HL-60/S4 treated with phorbol 12-myristate 13-acetate at 8.2 ng/mL for 4 days and 3 days (cell line): ENCODE data around the gene SUSD4.
"Not testable (repeated sequence)": the region's sequence is repeated elsewhere in the genome, so short reads cannot be mapped to it uniquely, and the experiment has no call there.

Experiments
- in situ Hi-C: fragments of 300-500 bp; cut with MboI; formaldehyde crosslinking; loops from 2 replicates; pipeline ENCODE4 v1.15.0; 2022; ENCODE audit warnings: low sequenced_read_pairs

The SUSD4 gene

DNA sequence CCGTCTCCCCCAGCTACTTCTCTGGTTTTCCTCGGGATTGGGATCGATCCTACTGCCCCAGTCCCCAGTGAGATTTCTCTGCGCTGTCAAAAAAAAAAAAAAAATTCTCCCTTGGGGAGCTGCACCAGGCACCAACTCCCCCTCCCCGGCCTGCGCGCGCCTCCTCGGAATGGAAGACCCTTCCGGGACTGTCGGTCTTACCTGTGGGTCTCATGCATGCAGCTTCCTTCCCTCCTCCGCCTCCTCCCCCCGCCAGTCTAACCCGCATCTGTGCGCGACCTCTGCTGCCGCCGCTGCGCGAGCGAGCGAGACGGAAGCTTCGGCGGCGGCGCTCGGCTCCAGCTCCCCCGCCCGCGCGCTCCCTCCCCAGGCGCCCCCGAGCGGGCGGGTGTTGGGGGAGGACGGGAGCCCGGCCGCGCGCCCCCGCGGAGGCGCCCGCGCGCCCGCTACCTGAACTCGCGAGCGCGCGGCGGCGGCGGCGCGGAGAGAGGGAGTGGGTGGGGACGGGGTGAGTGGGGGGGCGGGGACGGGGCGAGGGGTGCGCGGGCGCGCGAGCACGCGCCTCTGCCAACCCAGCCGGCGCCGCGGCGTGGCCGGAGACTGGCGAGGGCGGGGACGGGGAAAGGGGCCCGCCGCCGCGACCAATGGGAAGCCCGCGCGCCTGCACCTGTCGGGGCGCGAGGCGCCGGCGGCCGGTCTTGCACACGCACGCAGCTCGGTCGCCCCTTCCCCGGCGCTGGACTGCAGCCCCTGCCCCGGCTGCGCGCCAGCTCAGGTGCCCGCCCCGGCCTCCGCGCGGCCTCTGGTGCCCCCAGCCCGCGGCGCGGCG, at the start of gene SUSD4:
Gene SUSD4, minus strand, starts transcription at position 321 of the 829 bp plus-strand sequence. CDS start 751 bp downstream, outside the sequence.
- in situ Hi-C loops: no loop called here

DNA sequence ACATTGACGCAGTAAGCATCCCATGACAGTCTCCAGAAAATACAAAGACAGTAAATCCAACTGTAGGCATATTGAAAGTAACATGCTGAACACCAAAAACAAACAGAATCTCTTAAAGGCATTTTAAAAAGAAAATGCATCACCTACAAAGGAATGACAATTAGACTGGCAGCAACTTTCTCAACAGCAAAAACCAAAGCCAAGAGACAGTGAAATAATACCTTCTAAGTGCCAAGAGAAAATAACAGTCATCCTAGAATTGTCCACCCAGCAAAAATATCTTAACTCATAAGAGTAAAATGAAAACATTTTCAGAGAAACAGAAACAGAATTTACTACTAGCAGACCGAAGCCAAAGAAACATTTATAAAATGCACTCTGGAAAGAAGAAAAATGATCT, 49.2 kb upstream of the SUSD4 start:
- in situ Hi-C loops: no loop called here

DNA sequence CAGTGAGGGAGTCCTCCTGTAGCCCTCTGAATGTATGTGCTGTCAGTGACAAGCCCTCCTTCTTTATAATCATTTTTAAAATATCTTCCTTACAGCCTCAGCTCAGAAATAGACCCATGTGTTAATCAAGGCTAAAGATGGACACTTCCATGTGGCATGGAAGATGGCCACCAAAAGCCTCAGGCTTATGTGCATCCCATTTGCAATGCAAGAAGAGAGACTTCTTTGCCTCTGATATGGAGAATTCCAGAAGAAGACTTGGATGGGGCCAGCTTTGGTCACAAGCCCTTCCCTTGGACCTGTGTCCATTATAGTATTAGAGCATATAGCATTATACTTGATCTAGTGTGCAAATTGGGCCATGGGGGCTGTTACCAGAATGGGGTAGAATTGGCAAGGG, 47.7 kb upstream of the SUSD4 start:
- in situ Hi-C loops: no loop called here

DNA sequence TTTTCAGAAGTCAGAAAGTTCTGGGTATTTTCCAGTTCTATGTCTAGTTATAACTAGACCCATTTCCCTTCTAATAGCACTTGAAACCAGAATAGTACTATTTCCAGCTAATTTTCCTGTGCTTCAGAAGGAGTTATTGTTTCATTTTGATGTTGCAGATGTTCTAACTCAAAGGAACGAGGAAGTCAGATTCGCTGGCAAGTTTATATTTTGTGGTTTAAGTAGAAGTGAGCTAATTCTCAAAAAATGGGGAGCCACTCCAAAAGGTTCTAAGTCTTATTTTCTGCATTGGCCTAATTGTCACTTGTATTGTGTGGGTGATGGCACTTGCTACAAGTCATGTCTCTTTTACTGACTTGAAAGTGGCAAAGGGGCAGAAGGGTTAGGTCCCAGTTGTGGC, 47.3 kb upstream of the SUSD4 start:
- in situ Hi-C loops: no loop called here

DNA sequence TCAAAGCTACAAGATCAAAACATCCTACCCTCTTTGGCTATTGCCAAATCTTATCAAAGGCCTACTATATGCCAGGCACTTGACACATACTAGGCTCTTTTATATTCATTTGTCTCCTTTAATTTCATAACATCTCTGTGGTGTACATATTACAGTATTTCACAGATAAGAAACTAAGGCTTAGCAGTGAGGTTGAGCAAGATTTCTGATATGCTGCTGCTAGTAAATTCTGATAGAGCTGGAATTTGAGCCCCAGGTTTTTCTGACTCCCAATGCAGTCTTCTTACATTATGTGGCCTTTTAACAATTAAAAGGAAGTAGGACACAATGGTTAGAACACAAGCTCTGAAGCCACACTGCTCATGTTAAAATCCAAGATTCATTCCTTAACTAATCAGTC, 46.1 kb upstream of the SUSD4 start:
- in situ Hi-C loops: no loop called here

GRCh38 chr1:223405507-223405906, 41.5 kb upstream of the SUSD4 start:
- in situ Hi-C loops: no loop called here

- in situ Hi-C loops: no loop called here
Measured at GRCh38 chr1:223403184-223403815, 39.3 kb upstream of the SUSD4 start.

GRCh38 chr1:223402790-223403142, 38.8 kb upstream of the SUSD4 start:
- in situ Hi-C loops: no loop called here

GRCh38 chr1:223401873-223402789, 38.2 kb upstream of the SUSD4 start:
- in situ Hi-C loops: no loop called here

DNA sequence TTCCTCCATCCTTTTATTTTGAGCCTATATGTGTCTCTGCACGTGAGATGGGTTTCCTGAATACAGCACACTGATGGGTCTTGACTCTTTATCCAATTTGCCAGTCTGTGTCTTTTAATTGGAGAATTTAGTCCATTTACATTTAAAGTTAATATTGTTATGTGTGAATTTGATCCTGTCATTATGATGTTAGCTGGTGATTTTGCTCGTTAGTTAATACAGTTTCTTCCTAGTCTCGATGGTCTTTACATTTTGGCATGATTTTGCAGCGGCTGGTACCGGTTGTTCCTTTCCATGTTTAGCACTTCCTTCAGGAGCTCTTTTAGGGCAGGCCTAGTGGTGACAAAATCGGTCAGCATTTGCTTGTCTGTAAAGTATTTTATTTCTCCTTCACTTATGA, 35.4 kb upstream of the SUSD4 start:
- in situ Hi-C loops: not testable (repeated sequence)

GRCh38 chr1:223394706-223395105, 30.7 kb upstream of the SUSD4 start:
- in situ Hi-C loops: no loop called here

- in situ Hi-C loops: no loop called here
Measured at GRCh38 chr1:223394242-223394641, 30.3 kb upstream of the SUSD4 start.

DNA sequence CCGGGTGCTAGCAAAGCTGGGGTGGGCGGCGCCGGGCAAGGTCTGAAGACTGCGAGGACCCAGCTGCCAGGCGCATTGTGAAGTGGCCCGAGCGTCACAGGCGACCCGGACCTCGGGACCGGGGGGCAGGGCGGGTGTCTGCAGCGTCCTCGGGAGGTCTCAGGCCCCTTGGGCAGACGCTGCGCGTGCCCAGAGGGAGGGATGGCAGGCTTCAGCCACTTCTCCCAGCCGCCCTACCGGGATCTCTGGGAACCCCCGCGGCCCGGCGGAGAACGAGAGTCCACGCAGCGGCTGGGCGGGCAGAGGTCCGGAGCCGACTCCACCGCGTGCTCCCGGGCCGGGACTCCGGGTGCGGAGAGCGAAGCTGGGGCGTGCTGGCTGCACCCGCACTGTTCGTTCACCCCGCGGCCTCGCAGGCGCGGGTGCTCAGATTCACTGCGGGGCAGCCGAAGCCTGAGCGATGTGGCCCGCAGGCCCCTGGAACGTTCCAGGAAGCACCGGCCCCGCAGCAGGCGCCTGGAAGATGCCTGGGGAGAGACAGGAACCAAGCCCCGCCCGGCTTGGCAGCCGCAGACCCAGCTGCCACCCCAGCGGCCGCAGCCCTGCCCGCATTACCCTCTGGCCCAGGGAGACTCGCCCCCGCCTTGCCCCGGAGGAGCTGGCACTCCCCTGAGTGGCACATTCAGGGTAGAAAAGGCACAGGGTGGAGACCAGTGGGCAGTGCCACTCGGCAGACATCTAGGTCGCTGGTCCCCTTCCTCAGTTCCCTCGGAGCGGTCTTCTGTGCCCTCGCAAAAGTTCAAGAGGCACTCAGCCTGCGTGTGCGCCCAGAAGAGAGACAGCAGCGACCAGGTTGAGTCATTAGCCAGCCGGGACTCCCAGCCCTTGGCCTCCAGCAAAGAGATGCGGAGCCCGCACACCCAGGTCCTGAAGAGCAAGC, 29.6 kb upstream of the SUSD4 start, which contains the start of gene CCDC185:
Gene CCDC185, plus strand, starts transcription at position 141 of the 940 bp plus-strand sequence. Its CDS starts 61 bp downstream, at position 202.
- in situ Hi-C loops: no loop called here

DNA sequence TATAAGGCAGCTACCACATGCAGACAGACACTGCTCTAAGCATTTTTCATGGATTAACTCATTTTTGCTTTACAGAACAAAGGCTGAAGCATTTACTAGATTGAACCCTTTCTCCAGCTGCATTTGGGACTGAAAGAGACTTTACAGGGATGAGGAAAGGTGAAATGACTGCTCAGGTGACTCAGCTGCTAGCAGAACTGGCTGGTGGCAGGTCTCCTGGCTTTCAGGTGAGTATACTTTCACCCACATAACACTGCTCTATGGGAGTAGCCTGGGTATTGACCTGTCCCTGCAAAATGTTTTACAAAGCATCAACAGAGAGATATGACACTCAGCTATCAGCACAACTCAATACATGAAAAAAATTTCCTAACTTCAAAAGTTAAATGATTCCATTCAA, 26.6 kb upstream of the SUSD4 start:
- in situ Hi-C loops: no loop called here

GRCh38 chr1:223386013-223386412, 22.0 kb upstream of the SUSD4 start:
- in situ Hi-C loops: no loop called here

GRCh38 chr1:223378754-223379153, 14.8 kb upstream of the SUSD4 start:
- in situ Hi-C loops: no loop called here

DNA sequence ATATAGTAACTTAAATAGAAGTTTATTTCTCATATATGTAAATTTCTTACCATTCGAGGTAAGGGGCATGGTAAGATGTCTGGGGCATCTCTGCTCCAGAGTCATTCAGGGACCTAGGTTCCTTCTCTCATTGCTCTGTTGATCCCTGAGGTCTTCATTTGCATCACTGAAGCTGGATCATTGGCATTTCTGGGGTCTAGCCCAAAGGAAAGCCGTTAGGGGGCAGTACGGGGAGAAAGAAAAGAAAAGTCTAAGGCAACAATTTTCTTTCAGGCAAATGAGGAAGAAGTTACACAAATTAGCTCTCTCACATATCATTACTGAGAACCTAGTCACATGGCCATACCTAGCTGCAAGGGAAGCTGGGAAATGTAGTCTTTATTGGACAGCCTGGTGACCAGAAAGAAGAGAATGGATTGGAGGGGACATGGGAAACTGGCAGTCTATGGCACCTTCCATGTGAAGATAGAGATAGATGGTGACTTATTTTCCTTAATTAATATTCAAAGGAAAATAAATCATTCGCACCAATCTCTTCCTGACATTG, 10.2 kb upstream of the SUSD4 start:
- in situ Hi-C loops: no loop called here

- in situ Hi-C loops: no loop called here
Measured at GRCh38 chr1:223364685-223365382, 858 bp upstream of the SUSD4 start.
